GM12865 (cell line): ENCODE data around the gene COL25A1.

Experiments used
- DNase-seq: peaks from one replicate; pipeline ENCODE4 v3.0.0; 2010; ENCODE audit warnings: low read depth
- H3K4me3 ChIP-seq: 2 replicates; pipeline ENCODE4 v1.5.1; 2011; ENCODE audit warnings: mild to moderate bottlenecking, low read depth, low read length, control low read depth
- CTCF ChIP-seq: IDR thresholded peaks from 2 replicates; pipeline ENCODE4 v1.5.1; 2011; ENCODE audit warnings: low read length, control low read depth, low read depth, inconsistent platforms; ENCODE audit not compliant: insufficient read depth; ENCODE audit errors: missing control alignments

The COL25A1 gene

GRCh38 chr4:108762559-108763225 lies 539.8 kb downstream of the COL25A1 start, which contains the start of gene ETNPPL:
TSS of gene ETNPPL (minus strand) at chr4:108763053. CDS start at chr4:108762898, 155 bp downstream.
- H3K4me3 ChIP-seq: peak within 1 kb of the TSS; percentile 23; the same call in 1 of the 2 replicates
- no peak for DNase-seq
- TF ChIP-seq CTCF: no peak
